ENCODE results near the gene ASIC1.
A peak's percentile ranks its signal among the peaks of the same experiment; 100 is the strongest.

ASIC1 gene

DNA sequence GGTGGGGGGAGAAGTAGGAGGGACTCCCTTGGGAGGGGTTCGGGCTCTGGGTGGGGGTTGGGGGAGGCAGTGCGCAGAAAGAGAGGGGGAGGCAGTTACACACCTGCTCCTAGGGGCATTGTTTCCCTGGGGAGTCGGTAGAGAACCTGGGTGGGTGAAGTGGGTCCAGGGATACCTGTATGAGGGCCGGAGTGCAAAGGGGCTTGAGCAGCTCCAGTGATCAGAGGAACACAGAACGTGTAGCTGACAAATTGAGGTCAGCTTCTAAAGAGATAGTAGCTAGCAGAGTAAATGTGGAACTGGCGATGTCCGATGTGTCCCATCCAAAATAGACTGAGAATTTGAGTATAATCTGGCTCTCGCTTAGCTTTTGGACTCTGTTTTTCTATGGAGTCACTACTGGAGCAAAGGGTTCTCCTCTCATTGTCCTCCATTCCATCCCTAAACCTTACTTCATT, 28.2 kb downstream of the ASIC1 start:
- DNase-seq, result no peak

DNA sequence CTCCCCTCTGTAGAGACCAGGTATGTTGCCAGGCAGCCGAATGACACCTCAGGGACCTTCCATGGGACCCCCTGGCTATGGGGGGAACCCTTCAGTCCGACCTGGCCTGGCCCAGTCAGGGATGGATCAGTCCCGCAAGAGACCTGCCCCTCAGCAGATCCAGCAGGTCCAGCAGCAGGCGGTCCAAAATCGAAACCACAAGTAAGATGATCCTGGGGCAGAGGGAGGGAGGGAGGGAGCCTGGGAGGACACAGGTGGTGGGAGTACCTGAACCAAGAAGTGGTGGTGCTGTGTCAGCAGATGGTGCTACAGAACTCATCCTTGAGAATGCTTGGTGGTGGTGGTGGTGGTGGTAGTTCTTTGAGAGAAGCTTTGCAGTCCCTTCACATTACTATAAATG, 28.8 kb downstream of the ASIC1 start:
- no peak for DNase-seq

DNA sequence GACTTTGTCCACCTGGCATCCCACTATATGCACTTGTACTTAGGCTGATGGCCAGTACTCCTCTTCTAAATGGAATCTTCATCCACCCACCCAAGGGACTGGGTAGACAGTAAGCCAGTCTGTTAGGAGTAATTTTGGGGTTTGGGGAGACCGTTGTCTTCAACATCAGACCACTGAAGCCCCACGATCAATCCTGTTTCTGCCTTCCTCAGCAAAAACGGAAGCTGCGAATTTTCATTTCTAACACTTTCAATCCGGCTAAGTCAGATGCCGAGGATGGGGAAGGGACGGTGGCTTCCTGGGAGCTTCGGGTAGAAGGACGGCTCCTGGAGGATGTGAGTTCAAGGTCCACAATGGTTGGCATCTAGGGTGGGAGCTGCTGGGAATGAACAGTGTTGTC, 29.8 kb downstream of the ASIC1 start:
- DNase-seq, result no peak

DNA sequence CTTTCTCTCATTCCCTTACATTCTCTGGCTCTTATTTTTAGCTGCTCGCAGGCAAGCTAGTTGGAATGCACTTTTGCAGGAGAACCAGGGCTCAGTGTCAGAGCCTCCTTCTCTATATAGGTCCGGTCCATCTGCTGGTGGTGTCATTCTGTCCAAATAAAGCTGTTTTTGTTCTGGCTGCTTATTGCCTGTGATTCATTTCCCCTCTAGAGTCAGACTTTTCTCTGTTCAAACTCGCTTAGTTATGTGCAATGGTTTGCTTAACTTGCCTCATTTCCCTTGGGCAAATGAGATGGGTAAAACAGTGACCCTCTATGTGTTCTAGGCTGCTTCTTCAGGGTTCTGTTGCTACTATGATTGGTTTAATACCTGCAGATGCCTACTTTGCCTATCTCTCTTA, 30.6 kb downstream of the ASIC1 start:
- DNase-seq, result no peak

DNA sequence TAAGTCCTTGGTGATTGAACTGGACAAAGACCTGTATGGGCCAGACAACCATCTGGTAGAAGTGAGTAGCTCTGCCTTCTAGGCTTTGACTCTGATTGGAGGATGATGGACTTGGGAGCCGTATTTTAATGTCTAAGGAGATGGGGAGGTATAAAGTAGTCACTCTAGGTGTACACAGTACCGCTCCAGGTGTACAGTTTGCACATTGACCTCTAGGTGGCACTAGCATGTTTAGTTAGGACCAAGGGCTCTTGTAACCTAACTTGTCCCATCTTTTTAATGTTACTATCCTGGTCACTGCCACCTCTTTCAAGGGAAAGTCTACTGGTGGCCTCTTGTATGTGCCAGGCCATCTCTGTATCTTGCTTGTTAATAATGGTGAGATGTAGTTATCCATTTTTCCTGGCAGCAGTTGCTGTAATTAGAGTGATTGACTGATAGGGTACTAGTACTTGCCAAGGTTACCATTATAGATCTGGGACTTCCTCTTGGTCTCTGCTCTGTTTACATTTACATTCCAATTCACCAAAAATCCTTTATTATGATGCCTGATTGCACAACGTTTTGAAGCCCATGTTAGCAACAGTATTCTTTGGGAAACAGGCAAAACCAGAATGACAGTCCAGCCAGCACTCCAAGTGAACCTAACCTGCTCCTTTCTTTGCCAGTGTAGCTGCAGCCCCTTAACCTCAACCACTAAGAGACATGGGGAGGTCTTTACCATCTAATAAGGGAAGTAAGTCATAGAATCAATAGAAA, 31.4 kb downstream of the ASIC1 start:
- DNase-seq, result peak; percentile 71

DNA sequence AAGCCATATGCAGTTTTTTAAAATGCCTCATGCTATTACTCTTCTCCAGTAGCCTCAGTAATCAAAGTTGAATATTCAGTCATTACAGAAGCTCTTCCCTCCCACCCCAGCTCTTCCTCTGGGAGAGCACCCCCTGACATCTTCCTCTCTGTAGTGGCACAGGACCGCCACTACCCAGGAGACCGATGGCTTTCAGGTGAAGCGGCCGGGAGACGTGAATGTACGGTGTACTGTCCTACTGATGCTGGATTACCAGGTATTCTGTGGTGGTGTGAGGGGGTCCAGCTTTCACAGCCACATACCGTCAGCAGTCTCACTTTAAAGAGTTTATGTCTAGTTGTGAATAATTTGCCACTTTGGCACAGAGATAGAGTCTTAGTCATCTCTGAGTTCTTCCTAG, 32.3 kb downstream of the ASIC1 start:
- DNase-seq, result no peak

DNA sequence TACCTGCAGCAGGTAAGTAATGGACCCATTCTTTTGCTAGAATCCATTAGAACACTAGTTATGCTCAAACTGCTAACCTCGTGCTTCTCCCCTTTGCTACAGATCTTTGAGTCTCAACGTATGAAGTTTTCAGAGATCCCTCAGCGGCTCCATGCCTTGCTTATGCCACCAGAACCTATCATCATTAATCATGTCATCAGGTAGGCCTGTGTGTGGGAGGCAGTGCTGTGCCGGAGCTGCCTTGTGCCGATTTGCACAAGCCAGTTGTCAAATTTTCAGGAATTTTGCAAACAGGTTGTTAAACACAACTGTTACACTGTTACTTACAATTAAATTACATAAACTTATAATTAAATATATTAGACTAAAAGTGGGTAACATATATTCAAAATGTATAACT, 33.0 kb downstream of the ASIC1 start:
- no peak for DNase-seq

DNA sequence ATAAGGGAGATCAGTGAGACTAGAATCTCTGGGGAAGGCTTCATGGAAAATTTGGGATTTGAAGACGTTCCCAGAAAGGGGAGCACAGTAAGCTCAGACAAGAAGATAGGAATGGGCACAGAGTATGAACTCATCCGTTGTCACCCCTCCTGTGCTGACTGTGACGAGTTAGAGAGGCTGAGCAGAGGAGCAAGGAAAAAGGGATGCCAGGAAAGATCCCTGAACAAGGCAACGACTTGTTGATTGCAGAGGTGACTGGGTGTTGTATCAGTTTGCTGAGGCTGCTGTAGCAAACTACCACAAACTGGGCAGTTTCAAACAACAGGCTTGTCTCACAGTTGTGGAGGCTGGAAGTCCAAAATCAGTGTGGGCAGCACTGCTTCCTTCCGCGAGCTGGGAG, 40.6 kb downstream of the ASIC1 start:
- DNase-seq, result no peak

DNA sequence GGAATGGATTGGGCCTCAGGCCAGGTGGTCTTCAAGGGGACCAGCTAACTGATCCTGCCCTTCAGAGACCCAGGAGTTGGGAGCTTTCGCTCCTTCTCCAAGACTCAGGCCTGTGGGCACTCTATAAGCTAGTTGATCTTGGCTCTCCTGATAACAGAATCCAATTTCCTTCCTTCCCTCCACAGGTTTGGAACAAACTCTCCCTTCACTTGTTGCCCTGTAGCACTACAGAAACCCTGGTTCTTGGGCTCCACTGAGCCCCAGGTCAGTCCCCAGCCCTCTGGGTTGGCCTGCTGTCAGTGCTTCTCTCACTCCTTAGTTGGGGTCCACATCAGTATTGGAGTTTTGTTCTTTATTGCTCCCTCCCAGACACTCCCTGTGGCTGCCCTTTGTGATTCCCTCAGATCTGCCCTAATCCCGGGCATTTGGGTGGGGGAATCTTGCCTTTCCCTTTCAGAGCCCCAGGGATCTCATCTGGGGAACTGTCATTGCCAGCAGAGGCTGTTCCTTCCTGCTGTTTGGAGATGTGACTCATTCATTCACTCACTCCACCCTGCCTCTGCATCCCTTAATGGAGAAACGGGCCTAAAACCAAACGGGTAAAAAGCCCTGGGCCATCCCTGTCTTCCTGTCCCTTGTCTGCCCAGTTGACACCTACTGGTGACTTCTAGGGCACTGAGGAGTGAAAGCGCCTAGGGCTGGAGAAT, 42.1 kb downstream of the ASIC1 start:
- DNase-seq, result no peak

DNA sequence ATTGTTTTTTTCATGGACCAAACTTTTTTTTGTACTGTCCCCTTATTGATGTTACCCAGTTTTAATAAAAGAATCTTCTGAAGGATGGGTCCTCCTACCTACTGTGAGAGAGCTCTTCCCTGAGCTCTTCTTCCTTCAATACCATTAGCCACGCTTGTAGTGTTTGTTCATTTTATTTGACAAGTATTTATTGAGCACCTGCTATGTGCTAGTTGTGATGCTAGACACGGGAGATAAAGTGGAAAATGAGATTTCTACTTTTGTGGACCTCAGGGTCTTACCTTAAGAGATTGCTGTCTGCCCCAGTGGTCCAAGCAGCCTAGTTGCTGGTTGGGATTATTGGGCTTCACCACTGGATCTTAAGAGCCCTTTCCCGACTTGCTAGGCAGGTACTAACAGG, 43.2 kb downstream of the ASIC1 start:
- DNase-seq, result no peak

DNA sequence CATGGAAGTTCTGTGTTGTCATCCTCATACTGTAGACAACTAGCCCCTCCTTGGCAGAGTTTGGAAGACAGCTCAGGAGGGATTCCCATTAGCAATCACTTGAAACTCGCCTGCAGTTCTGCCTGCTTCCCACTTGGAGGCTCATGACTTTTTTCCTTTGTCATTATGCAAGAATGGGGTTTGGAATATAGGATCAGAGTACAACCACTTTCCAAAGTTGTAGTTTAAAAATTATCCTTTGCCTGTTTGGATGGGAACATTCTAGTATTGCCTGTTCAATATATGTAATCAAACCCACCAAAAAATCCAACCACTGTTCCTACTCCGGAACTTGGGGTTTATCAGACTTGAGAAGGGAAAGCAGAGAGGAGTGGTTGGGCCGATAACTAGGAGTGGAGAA, 44.3 kb downstream of the ASIC1 start:
- no peak for DNase-seq

DNA sequence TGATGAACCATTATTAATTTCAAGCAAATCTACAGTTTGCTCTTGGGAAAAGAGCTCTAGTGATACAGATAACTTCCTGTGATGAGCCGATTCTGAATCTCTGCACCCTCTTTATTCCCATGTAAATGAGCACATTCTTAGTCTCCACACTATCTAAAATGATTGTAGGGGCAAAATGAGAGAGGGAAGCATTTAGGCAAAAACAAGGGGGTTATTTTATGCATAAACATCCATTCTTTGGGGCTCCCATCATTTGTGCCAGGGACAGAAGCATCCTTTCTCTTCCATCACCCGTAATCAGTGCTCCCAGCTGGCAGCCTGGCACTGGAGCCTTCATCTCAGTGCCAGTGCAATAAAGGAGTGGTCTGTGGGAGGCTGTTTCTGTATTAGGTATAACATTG, 44.7 kb downstream of the ASIC1 start:
- no peak for DNase-seq

DNA sequence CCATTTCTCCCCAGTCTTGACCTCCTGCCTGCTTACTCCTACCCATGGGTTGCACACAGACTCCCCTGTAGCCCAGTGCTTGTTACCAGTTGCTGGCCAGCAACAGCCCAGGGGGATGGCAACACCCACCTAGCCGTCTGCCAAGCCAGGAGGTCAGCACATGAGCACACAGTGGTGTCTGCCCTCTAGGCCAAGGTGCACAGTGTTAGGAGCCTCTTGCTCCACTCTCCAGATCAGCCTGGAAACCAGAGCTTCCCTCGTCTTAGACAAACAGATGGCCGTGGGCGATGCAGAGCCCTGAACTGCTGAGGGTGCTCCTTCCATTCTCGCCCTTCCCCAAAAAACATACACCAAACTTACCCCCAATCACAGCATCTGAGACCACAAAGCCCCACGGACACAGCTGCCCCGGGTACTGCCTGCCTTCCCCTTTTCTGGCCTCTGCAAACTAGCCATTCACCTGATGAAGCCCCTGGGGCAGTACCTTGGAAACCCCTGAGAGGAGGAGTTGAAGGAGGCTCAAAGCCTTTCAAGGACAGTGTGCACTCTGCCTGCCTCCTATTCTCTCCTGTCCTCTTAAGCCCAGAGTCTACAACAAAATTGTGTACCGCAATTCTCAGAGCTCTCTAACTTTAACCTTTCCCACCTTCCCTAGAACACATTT, 45.4 kb downstream of the ASIC1 start:
- DNase-seq, result no peak

DNA sequence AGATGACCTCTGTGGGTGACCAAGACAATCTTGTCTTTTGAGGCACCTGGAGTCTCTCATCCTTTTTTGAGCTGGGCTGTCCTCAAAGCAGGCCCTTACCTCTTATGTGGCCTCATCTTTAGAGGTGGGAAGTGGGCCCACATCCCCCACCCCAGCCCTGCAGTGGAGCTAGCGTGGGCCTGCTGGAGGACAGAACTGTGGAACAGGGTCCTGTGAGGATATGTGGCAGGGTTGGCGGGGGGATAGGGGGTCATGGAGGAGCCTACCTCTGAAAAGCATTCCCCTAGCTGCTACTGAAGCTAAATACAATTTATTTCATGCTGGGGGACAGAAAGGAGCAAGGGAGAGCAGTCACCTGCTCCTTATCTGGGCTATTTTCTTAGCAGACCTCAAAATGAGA, 46.0 kb downstream of the ASIC1 start:
- no peak for DNase-seq

DNA sequence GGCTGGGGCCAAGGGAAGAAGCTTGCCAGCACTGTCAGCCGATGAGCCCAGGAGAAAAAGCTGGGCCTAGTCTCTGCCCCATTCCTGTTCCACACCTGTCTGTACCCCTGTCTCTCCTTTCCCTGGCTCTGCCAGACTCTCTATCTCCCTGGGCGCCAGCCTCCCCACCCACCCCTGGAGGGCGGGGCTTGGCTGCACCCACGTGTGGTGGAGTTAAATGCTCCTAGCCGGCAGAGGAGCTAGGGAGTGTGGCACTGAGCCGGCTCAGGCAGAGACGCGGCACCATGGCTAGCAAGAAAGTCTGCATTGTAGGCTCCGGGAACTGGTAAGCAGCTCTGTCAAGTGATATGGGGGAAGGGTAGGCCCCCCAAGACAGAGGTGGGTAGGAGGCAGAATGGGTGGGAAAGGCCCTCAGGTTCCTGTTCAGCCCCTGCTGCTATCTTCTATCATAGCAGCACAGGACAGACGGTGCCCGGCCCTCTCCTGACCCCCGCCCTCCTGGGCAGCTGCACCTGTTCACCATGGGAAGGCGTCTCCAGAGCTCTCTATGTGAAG, 46.4 kb downstream of the ASIC1 start, which contains the start of gene GPD1:
TSS of gene GPD1 (plus strand) at position 242 of the 555 bp plus-strand sequence. CDS start at position 285, 43 bp downstream.
- DNase-seq, result peak; percentile 8

DNA sequence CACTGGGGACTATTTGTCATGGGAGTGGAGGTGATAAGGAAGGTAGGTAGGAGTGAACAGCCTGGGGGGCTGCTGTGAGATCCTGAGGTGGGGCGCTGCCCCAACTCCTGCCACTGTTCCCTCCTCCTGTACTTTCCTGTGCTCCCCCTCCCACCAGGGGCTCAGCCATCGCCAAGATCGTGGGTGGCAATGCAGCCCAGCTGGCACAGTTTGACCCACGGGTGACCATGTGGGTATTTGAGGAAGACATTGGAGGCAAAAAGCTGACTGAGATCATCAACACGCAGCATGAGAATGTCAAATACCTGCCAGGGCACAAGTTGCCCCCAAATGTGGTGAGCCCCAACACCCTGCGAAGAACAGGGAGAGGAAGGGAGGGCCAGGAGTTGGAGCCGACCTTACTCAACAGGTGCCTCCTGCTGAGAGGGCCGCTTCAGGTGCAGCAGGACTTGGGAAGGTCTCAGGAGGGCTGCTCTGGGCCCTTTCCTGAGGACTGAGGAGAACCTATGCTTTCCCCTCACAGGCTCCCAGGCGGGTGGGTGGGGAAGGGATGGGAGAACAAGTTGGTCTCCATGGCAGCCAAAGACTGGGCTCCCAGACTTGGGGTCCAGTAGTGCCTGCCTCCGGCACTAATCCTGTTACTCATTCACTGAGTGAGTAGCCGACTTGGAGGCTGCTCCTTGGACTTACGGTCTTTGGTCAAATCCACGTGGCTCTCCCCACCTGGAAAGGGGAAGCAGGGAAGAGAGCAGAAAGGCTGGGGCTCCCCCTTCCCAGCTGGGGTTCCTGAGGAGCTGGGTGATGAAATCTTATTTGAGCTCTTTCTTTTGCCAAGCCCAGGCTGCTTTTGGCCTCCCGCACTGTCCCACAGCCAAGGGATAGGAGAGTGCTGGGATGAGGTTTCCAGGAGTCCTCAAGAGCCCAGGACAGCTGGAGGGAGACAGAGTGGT, 47.3 kb downstream of the ASIC1 start:
- DNase-seq, result no peak

DNA sequence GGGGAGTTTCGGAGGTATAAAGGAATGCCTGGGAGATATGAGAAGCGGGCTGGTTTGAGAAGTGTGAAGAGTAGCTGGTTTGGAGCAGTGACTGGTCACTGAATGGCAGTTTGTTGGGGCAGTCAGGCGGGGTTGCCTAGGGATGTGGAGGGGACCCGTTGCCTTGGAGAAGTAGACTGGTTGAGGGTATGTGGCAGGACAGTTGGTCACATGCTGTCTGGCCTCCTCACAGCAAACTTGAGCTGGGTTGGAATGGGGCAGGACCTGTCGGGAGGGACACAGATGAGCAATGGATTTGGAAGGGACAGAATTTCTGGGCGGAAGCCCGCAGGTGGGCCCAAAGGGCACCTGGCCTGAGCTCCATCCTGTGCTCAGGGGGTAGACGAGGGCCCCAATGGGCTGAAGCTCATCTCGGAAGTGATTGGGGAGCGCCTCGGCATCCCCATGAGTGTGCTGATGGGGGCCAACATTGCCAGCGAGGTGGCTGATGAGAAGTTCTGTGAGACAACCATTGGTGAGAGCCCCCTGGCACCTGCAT, 48.6 kb downstream of the ASIC1 start:
- DNase-seq, result no peak

DNA sequence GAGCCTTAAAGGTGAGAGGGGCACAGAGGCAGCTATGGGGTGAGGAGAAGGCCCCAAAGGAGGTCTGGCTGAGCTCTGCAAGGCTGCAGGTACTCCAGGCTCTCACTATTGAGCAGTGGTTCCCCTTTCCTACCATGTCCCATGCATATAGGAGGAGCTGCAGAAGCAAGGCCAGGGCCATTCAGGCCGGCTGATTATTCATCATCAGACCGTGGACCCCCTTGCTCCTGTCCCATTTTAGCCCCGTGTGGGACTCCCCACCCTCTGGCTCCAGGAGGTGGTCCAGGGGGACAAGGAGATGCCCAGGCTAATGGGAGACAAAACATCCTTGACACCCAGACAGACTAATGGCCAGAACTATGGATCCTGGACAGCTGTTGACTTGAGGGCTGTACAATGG, 49.5 kb downstream of the ASIC1 start:
- DNase-seq, result no peak

DNA sequence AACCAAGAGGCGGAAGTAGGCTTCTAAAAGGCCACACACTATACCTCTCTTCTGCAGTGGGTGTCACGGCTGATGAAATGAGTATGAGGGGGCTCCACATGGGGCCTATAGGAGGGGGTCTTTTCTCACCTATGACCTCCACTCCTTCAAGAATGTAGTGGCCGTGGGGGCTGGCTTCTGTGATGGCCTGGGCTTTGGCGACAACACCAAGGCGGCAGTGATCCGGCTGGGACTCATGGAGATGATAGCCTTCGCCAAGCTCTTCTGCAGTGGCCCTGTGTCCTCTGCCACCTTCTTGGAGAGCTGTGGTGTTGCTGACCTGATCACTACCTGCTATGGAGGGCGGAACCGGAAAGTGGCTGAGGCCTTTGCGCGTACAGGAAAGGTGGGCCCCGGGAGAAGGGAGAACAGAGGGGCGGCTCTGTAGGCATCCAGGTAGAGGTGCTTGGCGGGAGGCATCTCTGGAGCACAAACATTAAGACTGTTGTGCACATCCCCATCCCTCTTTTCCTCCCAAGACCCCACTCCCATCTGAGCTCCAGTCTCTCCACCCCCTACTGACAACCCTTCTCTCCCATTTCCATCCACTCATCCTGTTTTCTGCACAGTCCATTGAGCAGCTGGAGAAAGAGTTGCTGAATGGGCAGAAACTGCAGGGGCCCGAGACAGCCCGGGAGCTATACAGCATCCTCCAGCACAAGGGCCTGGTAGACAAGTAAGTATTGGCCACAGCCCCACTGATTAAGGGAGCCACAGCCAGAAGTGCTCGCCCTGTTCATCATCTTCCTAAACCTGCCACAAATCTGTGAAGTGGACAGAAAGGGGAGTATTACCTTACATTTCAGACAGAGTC, 50.2 kb downstream of the ASIC1 start:
- DNase-seq, result no peak

DNA sequence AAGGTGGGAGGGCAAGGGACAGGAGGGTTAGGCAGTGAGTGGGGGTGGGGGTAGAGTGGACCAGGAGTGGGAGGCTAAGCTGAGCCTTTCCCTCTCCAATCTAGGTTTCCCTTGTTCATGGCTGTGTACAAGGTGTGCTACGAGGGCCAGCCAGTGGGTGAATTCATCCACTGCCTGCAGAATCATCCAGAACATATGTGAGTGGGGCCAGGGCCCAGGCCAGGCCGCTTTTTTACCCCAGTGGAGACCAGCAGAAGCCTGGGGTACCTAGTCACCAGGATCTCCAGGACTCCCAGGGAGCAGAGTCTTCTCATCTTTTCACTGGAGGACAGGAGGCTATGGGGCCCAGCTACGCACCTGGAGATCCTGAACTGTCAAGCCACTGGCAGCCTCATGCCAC, 51.9 kb downstream of the ASIC1 start:
- no peak for DNase-seq

DNA sequence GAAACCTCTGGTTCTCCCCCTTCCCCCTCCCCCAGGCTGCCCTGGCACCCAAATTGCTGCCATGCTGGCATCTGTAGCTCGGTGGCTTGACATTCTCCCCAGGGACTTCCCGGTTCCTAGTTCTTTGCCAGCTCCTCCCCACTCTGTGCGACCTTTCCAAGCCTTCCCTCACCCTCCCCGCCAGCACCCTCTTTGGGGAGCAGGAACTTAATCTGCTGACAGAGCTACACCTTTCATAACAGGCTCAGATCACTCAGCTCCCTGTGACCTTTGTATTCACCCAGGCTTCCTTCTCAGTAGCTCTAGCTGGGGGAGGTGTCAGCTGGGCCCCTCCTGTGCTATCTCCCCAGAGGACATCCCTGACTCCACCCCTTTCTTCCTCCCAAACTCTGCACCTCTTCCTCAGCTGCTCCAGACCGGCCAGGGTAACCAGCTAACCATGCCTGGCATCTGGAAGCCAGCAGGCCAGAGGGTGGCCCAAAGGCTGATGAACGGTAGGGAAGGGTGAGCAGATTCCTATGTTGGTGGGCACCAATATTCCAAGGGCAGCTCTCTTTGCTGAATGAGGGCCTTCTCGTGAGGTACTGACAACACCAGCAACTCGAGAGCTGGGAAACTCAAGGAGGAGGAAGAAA, 52.8 kb downstream of the ASIC1 start:
- no peak for DNase-seq

All from activated CD4-positive, alpha-beta T cell treated with anti-CD3 and anti-CD28 coated beads, Interleukin-2, amount 50 U/mL, for 16 hours (primary cell).